Measurements from ENCODE around the gene PLA2G4C.

The PLA2G4C gene

GRCh38 chr19:48053076-48053475 is 57.5 kb downstream of the PLA2G4C start:
- DNase-seq (ENCODE audit: low read depth), result no peak

GRCh38 chr19:48051335-48052033 is 59.1 kb downstream of the PLA2G4C start:
- no peak for DNase-seq (ENCODE audit: low read depth)

- DNase-seq (ENCODE audit: low read depth), result no peak
Observed at GRCh38 chr19:48044561-48044960, 66.1 kb downstream of the PLA2G4C start.

- no peak for DNase-seq (ENCODE audit: low read depth)
Observed at GRCh38 chr19:48043675-48044258, 66.8 kb downstream of the PLA2G4C start, which contains the start of gene CABP5. CABP5 (minus strand) TSS chr19:48044079; CDS start chr19:48043922, 157 bp downstream.

GRCh38 chr19:48041877-48042580 is 68.6 kb downstream of the PLA2G4C start:
- DNase-seq (ENCODE audit: low read depth), result no peak

GRCh38 chr19:48036765-48037164 is 73.9 kb downstream of the PLA2G4C start:
- DNase-seq (ENCODE audit: low read depth), result no peak

GRCh38 chr19:48033604-48034003 is 77.0 kb downstream of the PLA2G4C start:
- no peak for DNase-seq (ENCODE audit: low read depth)

- no peak for DNase-seq (ENCODE audit: low read depth)
Observed at GRCh38 chr19:48030073-48030472, 80.5 kb downstream of the PLA2G4C start.

GRCh38 chr19:48029431-48029830 is 81.2 kb downstream of the PLA2G4C start:
- DNase-seq (ENCODE audit: low read depth), result no peak

- DNase-seq (ENCODE audit: low read depth), result no peak
Observed at GRCh38 chr19:48025480-48025879, 85.1 kb downstream of the PLA2G4C start.

- no peak for DNase-seq (ENCODE audit: low read depth)
Observed at GRCh38 chr19:48023518-48023917, 87.1 kb downstream of the PLA2G4C start.

GRCh38 chr19:48023011-48023410 is 87.6 kb downstream of the PLA2G4C start:
- DNase-seq (ENCODE audit: low read depth), result no peak

GRCh38 chr19:48020686-48021085 is 89.9 kb downstream of the PLA2G4C start:
- no peak for DNase-seq (ENCODE audit: low read depth)

GRCh38 chr19:48010932-48011758 is 99.5 kb downstream of the PLA2G4C start:
- no peak for DNase-seq (ENCODE audit: low read depth)

GRCh38 chr19:48006762-48007161 is 103.9 kb downstream of the PLA2G4C start:
- DNase-seq (ENCODE audit: low read depth), result no peak

GRCh38 chr19:48004236-48004635 is 106.4 kb downstream of the PLA2G4C start:
- no peak for DNase-seq (ENCODE audit: low read depth)

- no peak for DNase-seq (ENCODE audit: low read depth)
Observed at GRCh38 chr19:48000846-48001245, 109.8 kb downstream of the PLA2G4C start.

GRCh38 chr19:47998800-47999199 is 111.8 kb downstream of the PLA2G4C start:
- no peak for DNase-seq (ENCODE audit: low read depth)
